Glomerular visceral epithelial cell (primary cell): Measurements from ENCODE around the gene ARHGAP26.
"Not testable (repeated sequence)": the region's sequence is repeated elsewhere in the genome, so short reads cannot be mapped to it uniquely, and the experiment has no call there.

Source experiments
- DNase-seq: peaks from one replicate; pipeline ENCODE4 v3.0.0-alpha.2; 2016; ENCODE audit errors: extremely low spot score

The ARHGAP26 gene

GRCh38 chr5:143085319-143085917, 315.2 kb downstream of the ARHGAP26 start:
- DNase-seq = no peak

GRCh38 chr5:143086546-143086907, 316.4 kb downstream of the ARHGAP26 start:
- DNase-seq = no peak

- no peak for DNase-seq
Measured at GRCh38 chr5:143086908-143087637, 316.9 kb downstream of the ARHGAP26 start.

- DNase-seq = not testable (repeated sequence)
Measured at GRCh38 chr5:143088702-143089101, 318.5 kb downstream of the ARHGAP26 start.

GRCh38 chr5:143090044-143090443, 319.9 kb downstream of the ARHGAP26 start:
- not testable (repeated sequence) for DNase-seq

GRCh38 chr5:143092711-143093451, 322.7 kb downstream of the ARHGAP26 start:
- not testable (repeated sequence) for DNase-seq

GRCh38 chr5:143093452-143094086, 323.4 kb downstream of the ARHGAP26 start:
- DNase-seq = no peak

- DNase-seq = peak; percentile 69
Measured at GRCh38 chr5:143094087-143094521, 323.9 kb downstream of the ARHGAP26 start.

GRCh38 chr5:143094608-143095007, 324.4 kb downstream of the ARHGAP26 start:
- not testable (repeated sequence) for DNase-seq

GRCh38 chr5:143101121-143101520, 330.9 kb downstream of the ARHGAP26 start:
- no peak for DNase-seq

GRCh38 chr5:143101725-143102386, 331.7 kb downstream of the ARHGAP26 start:
- DNase-seq = no peak

GRCh38 chr5:143102411-143102810, 332.2 kb downstream of the ARHGAP26 start:
- no peak for DNase-seq

- DNase-seq = no peak
Measured at GRCh38 chr5:143105216-143105905, 335.2 kb downstream of the ARHGAP26 start.

- DNase-seq = peak; percentile 81
Measured at GRCh38 chr5:143106174-143106573, 336.0 kb downstream of the ARHGAP26 start.

- DNase-seq = no peak
Measured at GRCh38 chr5:143108498-143109128, 338.4 kb downstream of the ARHGAP26 start.

- no peak for DNase-seq
Measured at GRCh38 chr5:143110591-143110990, 340.4 kb downstream of the ARHGAP26 start.

GRCh38 chr5:143111799-143112198, 341.6 kb downstream of the ARHGAP26 start:
- no peak for DNase-seq

GRCh38 chr5:143113461-143113860, 343.3 kb downstream of the ARHGAP26 start:
- DNase-seq = no peak

GRCh38 chr5:143114481-143114880, 344.3 kb downstream of the ARHGAP26 start:
- DNase-seq = no peak

GRCh38 chr5:143115381-143115780, 345.2 kb downstream of the ARHGAP26 start:
- no peak for DNase-seq

GRCh38 chr5:143116814-143117213, 346.6 kb downstream of the ARHGAP26 start:
- DNase-seq = no peak
